Transverse colon (tissue), 4 donors: Measurements from ENCODE around the gene ITGB5. TPM values are rescaled to one million over a fixed set of nuclear protein-coding genes. Genes with fewer than 3 reads are reported as not detected.

ENCODE experiments used
- DNase-seq: peaks from one replicate; pipeline ENCODE4 v3.0.0-alpha.2; 2019
- H3K27ac ChIP-seq, 4 donors: fragments of 200-600 bp; sonication (generic); 2 replicates each; pipeline ENCODE4 v1.5.1; 2016 to 2018; ENCODE audit warnings: inconsistent platforms in 4 of 4
- H3K27me3 ChIP-seq: fragments of 200-600 bp; sonication (generic); 2 replicates; pipeline ENCODE4 v1.5.1; 2017; ENCODE audit warnings: inconsistent platforms
- H3K36me3 ChIP-seq, 4 donors: fragments of 200-600 bp; sonication (generic); 2 replicates each; pipeline ENCODE4 v1.5.1; 2017 to 2019; ENCODE audit warnings: inconsistent platforms in 4 of 4
- H3K4me1 ChIP-seq, 4 donors: fragments of 200-600 bp; sonication (generic); 2 replicates each; pipeline ENCODE4 v1.5.1; 2017 to 2020; ENCODE audit warnings: inconsistent platforms in 4 of 4
- H3K4me3 ChIP-seq, 4 donors: fragments of 200-600 bp; sonication (generic); 1 replicate in 1 of 4; 2 replicates in 3 of 4; pipeline versions ENCODE4 v1.5.1 to v1.6.1; 2017 to 2019; ENCODE audit warnings: inconsistent platforms in 4 of 4
- H3K9me3 ChIP-seq, 2 donors: fragments of 200-600 bp; sonication (generic); 2 replicates each; pipeline ENCODE4 v1.5.1; 2017 to 2019; ENCODE audit warnings: inconsistent platforms in 2 of 2
- CTCF ChIP-seq, 5 experiments: fragments of 200-600 bp in 3 of 5; fragments of 450-650 bp in 2 of 5; sonication (generic) in 3 of 5; IDR thresholded peaks; 1 replicate in 2 of 5; 2 replicates in 3 of 5; pipeline ENCODE4 v1.5.1; 2016 to 2017; ENCODE audit warnings: antibody characterized with exemption in 5 of 5, inconsistent platforms in 3 of 5, mild to moderate bottlenecking in 2 of 5, moderate library complexity in 1 of 5
- EP300 ChIP-seq: sonication (generic); formaldehyde crosslinking; IDR thresholded peaks from one replicate; pipeline ENCODE4 v1.6.1; 2017; ENCODE audit warnings: antibody characterized with exemption, low read depth
- POLR2A ChIP-seq: fragments of 450-650 bp; IDR thresholded peaks from one replicate; pipeline ENCODE4 v1.6.1; 2016; ENCODE audit warnings: antibody characterized with exemption, mild to moderate bottlenecking, moderate library complexity
- POLR2AphosphoS5 ChIP-seq, 3 donors: sonication (generic); formaldehyde crosslinking; IDR thresholded peaks; one replicate each; pipeline ENCODE4 v1.6.1; 2016; ENCODE audit warnings: antibody characterized with exemption in 3 of 3
- WGBS, 2 donors: methylation state at CpG; one replicate each; pipeline ENCODE4 v1.1.5; 2018; ENCODE audit warnings: low coverage in 1 of 2; 5-methylcytosine and 5-hydroxymethylcytosine counted together
- in situ Hi-C, 4 donors: fragments of 200-750 bp; cut with MboI; loops; one replicate each; pipeline versions ENCODE4 v1.15.0 to v1.15.1; 2017; ENCODE audit warnings: low sequenced_read_pairs in 3 of 4, low pct_ligation_motif_present in 1 of 4, low pct_unique_long_range_greater_than_20kb in 1 of 4
- intact Hi-C: fragments of 100-400 bp; cut with DNase I; formaldehyde crosslinking; loops from one replicate; pipeline ENCODE4 v1.15.1; 2023; ENCODE audit warnings: low total_unique reads
- total RNA-seq, 4 donors: library from RNA; depleted of rRNA; stranded (reverse); fragments of >200 nt; gene quantifications; one replicate each; pipeline ENCODE4 v1.1.0, GENCODE V29; 2016

ITGB5 gene
- total RNA-seq, 4 donors from 2014 or later, result 62.8 to 572 (median 105) TPM

DNA sequence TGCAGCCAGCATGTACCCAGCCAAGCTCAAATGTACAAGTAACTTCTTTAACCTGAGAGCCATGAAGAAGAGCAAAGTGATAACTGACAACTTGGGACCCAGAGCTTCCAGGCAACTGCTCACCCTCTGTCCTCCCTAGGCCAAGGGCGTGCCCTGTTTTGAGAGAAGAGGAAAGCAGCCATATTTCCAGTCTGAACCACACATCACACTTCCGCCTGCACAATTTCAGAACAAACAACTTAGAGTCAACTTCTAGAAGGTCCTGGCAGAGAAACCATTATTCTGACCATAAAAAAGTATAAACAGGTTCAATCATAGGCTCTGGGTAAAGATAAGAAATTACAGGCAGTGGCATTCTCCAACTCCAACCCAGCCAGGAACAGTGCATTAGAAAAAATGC is 50.1 kb downstream of the ITGB5 start:
- no peak for TF ChIP-seq CTCF (IDR thresholded peaks at IDR 0.05)
- TF ChIP-seq POLR2AphosphoS5 (IDR thresholded peaks at IDR 0.05), result peak; percentile 6 to 22 (median 7)
- intact Hi-C loops (no loop called here), in situ Hi-C loops (no loop called here)
- peak; percentile 46 for DNase-seq
- Histone ChIP-seq H3K4me3 (no peak overlapping the region), H3K9me3 (no peaks in the 10 kb centered on the region), H3K27me3 (no peaks in the 10 kb centered on the region), H3K27ac (peak overlapping the region; percentile 85 to 88 (median 88)), H3K36me3 (no peaks in the 10 kb centered on the region), H3K4me1 (peaks cover 26 to 61% (median 47%) of the 10 kb centered on the region in 4 donors)
- 21 to 40% methylated on average over 2 of the region's 2 CpGs for WGBS, 2 donors

GRCh38 chr3:124836448-124836847 is 50.7 kb downstream of the ITGB5 start:
- 60 to 76% methylated on average over 1 of the region's 1 CpG for WGBS, 2 donors
- TF ChIP-seq CTCF (IDR thresholded peaks at IDR 0.05) (no peak), EP300 (no peak), POLR2AphosphoS5 (IDR thresholded peaks at IDR 0.05) (no peak)
- in situ Hi-C loops, result no loop called here

GRCh38 chr3:124834723-124835718 is 52.1 kb downstream of the ITGB5 start:
- TF ChIP-seq POLR2AphosphoS5 (IDR thresholded peaks at IDR 0.05) (peak; percentile 27 to 63 (median 61)), POLR2A (no peak), CTCF (IDR thresholded peaks at IDR 0.05) (no peak), EP300 (no peak)
- intact Hi-C loops, result no loop called here
- 42 to 75% methylated on average over 1 to 20 of the region's 20 CpGs for WGBS, 2 donors

More at GRCh38 chr3:124836448-124836847, 50.7 kb downstream of the ITGB5 start:
- no peak for DNase-seq
- Histone ChIP-seq H3K36me3 (no peaks in the 10 kb centered on the region), H3K9me3 (no peaks in the 10 kb centered on the region), H3K4me1 (peaks cover 26 to 61% (median 47%) of the 10 kb centered on the region in 4 donors), H3K27ac (peak overlapping the region; percentile 85 to 88 (median 88)), H3K4me3 (no peak overlapping the region), H3K27me3 (no peaks in the 10 kb centered on the region)
- intact Hi-C loops, result no loop called here

GRCh38 chr3:124833710-124834332 is 53.3 kb downstream of the ITGB5 start:
- Histone ChIP-seq H3K9me3 (no peaks in the 10 kb centered on the region), H3K27ac (peak overlapping the region; percentile 46 to 88 (median 86)), H3K4me3 (no peak overlapping the region), H3K27me3 (no peaks in the 10 kb centered on the region), H3K4me1 (peaks cover 26 to 64% (median 47%) of the 10 kb centered on the region in 4 donors), H3K36me3 (no peaks in the 10 kb centered on the region)
- intact Hi-C loops (no loop called here), in situ Hi-C loops (no loop called here)
- no peak for DNase-seq
- WGBS, 2 donors, result 59 to 82% methylated on average over 4 of the region's 4 CpGs
- TF ChIP-seq POLR2AphosphoS5 (IDR thresholded peaks at IDR 0.05) (no peak), EP300 (no peak), CTCF (IDR thresholded peaks at IDR 0.05) (no peak), POLR2A (no peak)

More at GRCh38 chr3:124834723-124835718, 52.1 kb downstream of the ITGB5 start:
- Histone ChIP-seq H3K27ac (peak overlapping the region; percentile 85 to 88 (median 88)), H3K4me3 (no peak overlapping the region), H3K4me1 (peaks cover 26 to 65% (median 47%) of the 10 kb centered on the region in 4 donors), H3K27me3 (no peaks in the 10 kb centered on the region), H3K36me3 (no peaks in the 10 kb centered on the region), H3K9me3 (no peaks in the 10 kb centered on the region)
- in situ Hi-C loops, result no loop called here
- DNase-seq, result peak; percentile 75
